Measurements from ENCODE around the gene AFDN. TPM values are rescaled to one million over a fixed set of nuclear protein-coding genes. Genes with fewer than 3 reads are reported as not detected.

The AFDN gene
- polyA plus RNA-seq, 1 experiment: 20.4 TPM

GRCh38 chr6:167951781-167952511 is 125.2 kb downstream of the AFDN start:
- ChIA-PET CTCF (no interaction called here), POLR2A (no interaction called here)
- no peak for TF ChIP-seq CTCF (IDR thresholded peaks at IDR 0.05; ENCODE audit: insufficient read depth, low read depth, low read length)
- no peak for DNase-seq (ENCODE audit: low read depth)
- Histone ChIP-seq H3K36me3 (ENCODE audit: control insufficient read depth, insufficient read depth, low read length) (peaks cover 7% of the 10 kb centered on the region), H3K27me3 (ENCODE audit: control insufficient read depth, insufficient read depth, low read length) (no peaks in the 10 kb centered on the region), H3K4me3 (ENCODE audit: low read depth, low read length) (no peak overlapping the region)

- POLR2A ChIA-PET: no interaction called here
- TF ChIP-seq CTCF (IDR thresholded peaks at IDR 0.05; ENCODE audit: insufficient read depth, low read depth, low read length): no peak
- Histone ChIP-seq H3K36me3 (ENCODE audit: control insufficient read depth, insufficient read depth, low read length) (peaks cover 7% of the 10 kb centered on the region), H3K4me3 (ENCODE audit: low read depth, low read length) (no peak overlapping the region), H3K27me3 (ENCODE audit: control insufficient read depth, insufficient read depth, low read length) (no peaks in the 10 kb centered on the region)
- DNase-seq (ENCODE audit: low read depth): no peak
- CTCF ChIA-PET: no interaction called here
These were observed 125.8 kb downstream of the AFDN start for GRCh38 chr6:167952512-167952859.

GRCh38 chr6:167953551-167953950 is 126.8 kb downstream of the AFDN start:
- Histone ChIP-seq H3K36me3 (ENCODE audit: control insufficient read depth, insufficient read depth, low read length) (peaks cover 7% of the 10 kb centered on the region), H3K27me3 (ENCODE audit: control insufficient read depth, insufficient read depth, low read length) (no peaks in the 10 kb centered on the region), H3K4me3 (ENCODE audit: low read depth, low read length) (no peak overlapping the region)
- ChIA-PET POLR2A (no interaction called here), CTCF (no interaction called here)
- no peak for DNase-seq (ENCODE audit: low read depth)
- TF ChIP-seq CTCF (IDR thresholded peaks at IDR 0.05; ENCODE audit: insufficient read depth, low read depth, low read length): no peak

- H3K27me3 ChIP-seq (ENCODE audit: control insufficient read depth, insufficient read depth, low read length): no peaks in the 10 kb centered on the region
- TF ChIP-seq CTCF (IDR thresholded peaks at IDR 0.05; ENCODE audit: insufficient read depth, low read depth, low read length): no peak
- no peak overlapping the region for H3K4me3 ChIP-seq (ENCODE audit: low read depth, low read length)
- DNase-seq (ENCODE audit: low read depth): no peak
- peaks cover 7% of the 10 kb centered on the region for H3K36me3 ChIP-seq (ENCODE audit: control insufficient read depth, insufficient read depth, low read length)
- POLR2A ChIA-PET: no interaction called here
- CTCF ChIA-PET: no interaction called here
These were observed 127.4 kb downstream of the AFDN start for GRCh38 chr6:167954151-167954550.

GRCh38 chr6:167956491-167956890 is 129.8 kb downstream of the AFDN start:
- Histone ChIP-seq H3K4me3 (ENCODE audit: low read depth, low read length) (no peak overlapping the region), H3K27me3 (ENCODE audit: control insufficient read depth, insufficient read depth, low read length) (no peaks in the 10 kb centered on the region), H3K36me3 (ENCODE audit: control insufficient read depth, insufficient read depth, low read length) (peaks cover 4% of the 10 kb centered on the region; the same call in 1 of the 2 replicates)
- no peak for TF ChIP-seq CTCF (IDR thresholded peaks at IDR 0.05; ENCODE audit: insufficient read depth, low read depth, low read length)
- POLR2A ChIA-PET: no interaction called here
- DNase-seq (ENCODE audit: low read depth): no peak
- CTCF ChIA-PET: no interaction called here
